HG03469 (cell line): ENCODE results near the gene SLC46A1.

ENCODE experiments used
- ATAC-seq: cut with Tn5 transposase; IDR thresholded peaks from one replicate; pipeline ENCODE4 v1.9.1; 2021; ENCODE audit warnings: mild to moderate bottlenecking, moderate library complexity, moderate number of reproducible peaks; ENCODE audit not compliant: unreplicated experiment

SLC46A1 gene

GRCh38 chr17:28404461-28404811, 1.6 kb downstream of the SLC46A1 start:
- no peak for ATAC-seq

GRCh38 chr17:28404007-28404406, 2.0 kb downstream of the SLC46A1 start:
- ATAC-seq = no peak

DNA sequence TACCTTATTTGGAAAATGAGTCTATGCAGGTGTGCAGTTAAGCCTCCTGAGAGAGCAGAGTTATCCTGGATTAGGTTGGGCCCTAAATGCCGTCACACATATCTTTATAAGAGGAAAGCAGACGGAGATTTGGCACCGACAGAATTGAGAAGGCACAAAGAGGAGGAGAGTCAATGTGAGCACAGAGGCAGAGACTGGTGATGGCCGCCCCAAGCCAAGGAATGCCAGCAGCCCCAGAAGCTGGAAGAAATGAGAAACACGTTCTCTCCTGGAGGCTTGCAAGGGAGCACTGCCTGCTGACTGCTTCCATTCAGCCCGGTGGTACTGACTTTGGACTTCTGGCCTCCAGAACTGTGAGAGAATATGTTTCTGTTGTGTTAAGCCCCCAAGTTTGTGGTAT, 3.2 kb downstream of the SLC46A1 start:
- no peak for ATAC-seq

DNA sequence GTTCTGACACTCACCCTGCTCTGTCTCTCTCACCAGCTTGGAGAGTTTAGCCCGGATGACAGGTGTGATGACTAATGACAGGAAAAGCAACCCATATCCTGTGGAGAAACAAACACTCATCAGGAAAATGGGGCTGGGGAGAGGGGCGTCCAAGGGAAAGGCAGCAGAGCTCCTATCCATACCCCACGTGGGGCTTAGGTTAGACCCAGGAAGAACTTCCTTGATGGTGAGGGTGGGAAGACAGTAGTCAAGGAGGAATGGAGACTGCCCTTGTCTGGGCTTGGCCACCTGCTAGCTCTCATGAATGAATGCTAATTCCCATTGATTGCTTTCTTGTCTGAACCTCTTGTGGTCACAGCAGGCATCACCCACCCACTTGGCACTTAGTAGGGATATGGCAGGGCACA, 3.8 kb downstream of the SLC46A1 start:
- no peak for ATAC-seq

DNA sequence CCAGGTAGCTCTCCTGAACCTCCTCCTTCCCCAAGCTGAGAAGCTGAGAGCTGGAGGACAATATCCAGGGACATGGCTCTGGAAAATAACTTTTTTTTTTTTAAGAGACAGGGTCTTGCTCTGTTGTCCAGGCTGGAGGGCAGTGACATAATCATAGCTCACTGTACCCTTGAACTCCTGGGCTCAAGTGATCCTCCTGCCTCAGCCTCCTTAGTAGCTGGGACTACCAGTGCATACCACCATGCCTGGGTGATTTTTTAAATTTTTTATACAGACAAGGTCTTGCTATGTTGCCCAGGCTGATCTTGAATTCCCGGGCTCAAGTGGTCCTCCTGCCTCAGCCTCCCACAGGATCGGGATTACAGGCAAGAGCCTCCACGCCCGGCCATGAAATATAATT, 6.2 kb downstream of the SLC46A1 start:
- ATAC-seq = no peak

DNA sequence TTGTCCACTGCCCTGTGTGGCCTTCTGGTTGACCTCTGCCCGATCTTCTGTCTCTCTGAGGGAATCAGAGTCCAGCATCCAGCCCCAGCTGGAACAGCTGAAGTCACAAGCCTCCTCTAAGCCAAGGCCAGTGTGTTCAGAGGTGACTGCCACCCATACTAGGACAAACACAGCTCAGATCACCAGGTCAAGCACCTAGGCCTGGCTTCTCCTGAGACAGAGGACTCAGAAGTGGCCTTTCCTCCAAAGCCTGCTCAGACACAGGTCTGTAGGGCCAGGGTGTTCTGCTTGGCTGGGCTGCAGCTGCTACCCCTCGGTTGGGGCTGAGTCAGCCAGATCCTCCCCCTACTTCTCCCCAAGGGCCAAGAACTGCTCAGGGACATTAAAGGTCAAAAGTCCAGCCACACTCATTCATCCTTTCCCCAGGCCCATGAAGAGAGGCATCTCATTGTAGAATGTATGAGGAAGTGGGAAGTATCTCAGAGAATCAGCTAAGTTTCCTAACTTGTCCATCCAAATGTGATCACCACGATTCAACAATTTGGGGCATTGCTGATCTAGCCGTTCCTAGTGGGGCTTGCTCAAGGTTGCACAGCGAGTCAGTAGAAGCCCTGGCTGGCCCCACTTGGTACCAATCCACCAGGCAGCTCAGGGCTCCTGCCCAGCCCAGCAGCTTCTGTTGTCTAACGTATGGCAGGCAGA, 7.6 kb downstream of the SLC46A1 start:
- no peak for ATAC-seq

- ATAC-seq = no peak
Measured at GRCh38 chr17:28397687-28398279, 8.2 kb downstream of the SLC46A1 start.

GRCh38 chr17:28397275-28397674, 8.7 kb downstream of the SLC46A1 start:
- no peak for ATAC-seq

GRCh38 chr17:28396635-28397239, 9.3 kb downstream of the SLC46A1 start:
- no peak for ATAC-seq

GRCh38 chr17:28395968-28396367, 10.0 kb downstream of the SLC46A1 start:
- ATAC-seq = no peak

- no peak for ATAC-seq
Measured at GRCh38 chr17:28395426-28395825, 10.6 kb downstream of the SLC46A1 start.

DNA sequence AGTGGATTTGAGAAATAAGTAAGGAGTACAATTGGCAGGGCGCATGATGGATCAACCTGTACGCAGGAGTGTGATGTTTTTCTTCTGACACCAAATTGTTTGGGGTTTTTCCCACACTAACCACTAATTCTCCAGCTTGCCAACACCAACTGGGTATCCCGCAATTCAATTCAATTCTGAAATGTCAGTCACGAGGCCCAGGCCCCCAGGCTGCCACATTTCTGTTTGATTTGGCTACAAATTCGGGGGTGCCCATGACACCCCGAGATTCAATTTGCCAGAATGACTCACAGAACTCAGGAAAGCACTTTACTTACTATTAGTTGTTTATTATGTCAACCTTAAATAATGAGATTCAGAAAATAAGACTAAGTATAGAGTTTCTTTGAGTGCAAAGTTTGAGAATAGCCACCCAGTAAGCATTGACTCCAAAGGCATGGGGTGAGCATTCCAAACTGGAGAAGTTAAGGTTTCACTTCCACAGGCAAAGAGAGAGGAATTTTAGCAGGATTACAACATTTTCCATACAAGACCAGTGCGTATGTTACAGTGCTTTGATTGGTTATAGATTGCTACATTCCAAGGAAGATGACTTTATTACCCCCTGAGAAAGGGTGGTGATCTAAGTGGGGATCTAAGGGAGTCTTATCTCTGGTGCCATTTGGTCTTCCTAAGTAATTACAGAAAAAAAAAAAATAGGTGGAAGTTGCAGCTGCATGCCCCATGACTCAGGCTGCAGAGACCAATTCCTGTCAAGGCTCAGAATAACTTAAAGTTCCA, 11.5 kb downstream of the SLC46A1 start:
- no peak for ATAC-seq

- ATAC-seq = no peak
Measured at GRCh38 chr17:28392491-28392890, 13.5 kb downstream of the SLC46A1 start.

DNA sequence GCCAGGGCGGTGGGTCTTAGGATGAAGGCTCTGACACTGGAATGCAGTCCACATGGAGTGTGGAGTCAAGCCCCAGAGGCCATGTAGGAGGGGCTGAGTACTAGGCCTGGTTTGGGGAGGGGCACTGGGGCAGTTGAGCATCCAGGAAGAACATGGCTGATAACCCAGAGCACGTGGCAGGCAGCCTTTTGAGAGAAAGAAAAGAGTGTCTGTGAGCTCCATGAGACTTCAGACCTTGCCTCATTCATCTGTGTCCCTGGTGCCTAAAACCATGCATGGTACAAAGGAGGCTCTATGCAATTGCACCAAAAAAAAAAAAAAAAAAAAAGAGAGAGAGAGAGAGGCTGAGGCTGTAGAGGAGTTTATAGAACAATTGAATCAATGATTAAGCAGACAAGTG, 14.6 kb downstream of the SLC46A1 start:
- no peak for ATAC-seq

DNA sequence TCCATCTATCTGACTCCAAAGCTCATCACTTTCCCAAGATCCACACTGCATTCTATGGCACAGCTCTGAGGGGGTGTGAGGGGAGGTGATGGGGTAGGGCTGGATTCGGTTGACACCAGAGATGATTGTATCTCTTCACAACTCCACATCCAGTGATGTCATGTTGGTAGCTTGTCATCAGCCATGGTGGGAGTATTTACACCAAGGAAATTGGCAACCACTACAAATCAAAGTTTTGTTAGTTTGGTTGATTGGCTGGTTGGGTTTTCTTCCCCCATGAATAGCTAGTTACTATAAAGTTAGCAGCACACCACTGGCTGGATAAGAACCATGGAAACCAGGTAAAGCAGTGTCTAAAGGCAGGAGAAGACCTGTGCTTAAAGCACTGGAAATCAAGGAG, 15.0 kb downstream of the SLC46A1 start:
- no peak for ATAC-seq

GRCh38 chr17:28390563-28390962, 15.4 kb downstream of the SLC46A1 start:
- no peak for ATAC-seq

- ATAC-seq = no peak
Measured at GRCh38 chr17:28390141-28390540, 15.9 kb downstream of the SLC46A1 start.

DNA sequence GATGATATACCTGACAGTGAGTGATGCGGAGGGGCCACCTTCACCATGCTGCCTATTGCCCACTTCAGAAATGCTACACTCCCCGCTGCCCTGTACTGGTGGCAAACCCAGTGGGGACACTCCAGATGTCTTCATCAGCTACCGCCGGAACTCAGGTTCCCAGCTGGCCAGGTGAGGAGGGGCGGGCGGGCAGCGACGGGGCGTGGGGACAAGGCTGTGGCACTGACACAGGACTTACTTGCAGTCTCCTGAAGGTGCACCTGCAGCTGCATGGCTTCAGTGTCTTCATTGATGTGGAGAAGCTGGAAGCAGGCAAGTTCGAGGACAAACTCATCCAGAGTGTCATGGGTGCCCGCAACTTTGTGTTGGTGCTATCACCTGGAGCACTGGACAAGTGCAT, 17.9 kb downstream of the SLC46A1 start:
- no peak for ATAC-seq

GRCh38 chr17:28386391-28386790, 19.6 kb downstream of the SLC46A1 start:
- ATAC-seq = no peak

DNA sequence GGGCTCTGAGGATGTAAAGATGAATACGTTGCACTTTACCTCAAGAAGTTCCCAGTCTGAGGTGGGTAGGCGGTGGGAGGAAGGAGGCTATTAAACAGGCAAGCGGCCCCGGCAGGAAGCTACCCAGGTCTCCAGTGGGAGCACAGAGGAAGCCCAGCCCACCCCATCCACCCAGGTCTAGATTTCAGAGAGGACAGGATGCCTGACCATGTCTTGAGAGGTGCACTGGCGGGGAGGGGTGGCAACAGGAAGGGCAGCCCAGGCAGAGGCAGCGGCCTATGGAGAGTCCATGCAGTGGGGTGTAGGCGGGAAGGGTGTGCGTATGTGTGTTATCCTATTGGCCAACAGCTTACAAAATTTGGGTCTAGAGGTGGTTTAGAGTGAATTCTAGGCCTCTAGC, 20.6 kb downstream of the SLC46A1 start:
- ATAC-seq = no peak

GRCh38 chr17:28385037-28385400, 21.0 kb downstream of the SLC46A1 start:
- no peak for ATAC-seq
